SK-N-SH treated with all-trans-retinoic acid at 6 μM for 48 hours (cell line): ENCODE measurements around the gene SYCP1.
"Not testable (repeated sequence)": the region's sequence is repeated elsewhere in the genome, so short reads cannot be mapped to it uniquely, and the experiment has no call there.

Experiments
- ATAC-seq: fragments of 200-7000 bp; cut with Tn5 transposase; 3 replicates; pipeline ENCODE4 v1.9.1; 2020; ENCODE audit warnings: mild to moderate bottlenecking, moderate library complexity
- BACH2 ChIP-seq: fragments of 250-450 bp; sonication (Bioruptor Pico); IDR thresholded peaks from 2 replicates; pipeline ENCODE4 v1.9.0; 2021; ENCODE audit warnings: mild to moderate bottlenecking, borderline replicate concordance
- CREB5 ChIP-seq: fragments of 250-450 bp; sonication (Bioruptor Pico); IDR thresholded peaks from 2 replicates; pipeline ENCODE4 v1.5.1; 2020; ENCODE audit warnings: low read depth, mild to moderate bottlenecking, moderate library complexity
- GLIS3 ChIP-seq: fragments of 250-450 bp; sonication (Bioruptor Pico); IDR thresholded peaks from 2 replicates; pipeline ENCODE4 v1.5.0; 2020; ENCODE audit warnings: mild to moderate bottlenecking, moderate library complexity
- OSR1 ChIP-seq: fragments of 250-450 bp; sonication (Bioruptor Pico); IDR thresholded peaks from 2 replicates; pipeline ENCODE4 v1.8.0; 2022; ENCODE audit warnings: moderate library complexity, mild to moderate bottlenecking, inconsistent platforms
- PATZ1 ChIP-seq: fragments of 250-450 bp; sonication (Bioruptor Pico); IDR thresholded peaks from 2 replicates; pipeline ENCODE4 v1.8.0; 2020; ENCODE audit warnings: mild to moderate bottlenecking, moderate library complexity, borderline replicate concordance
- POU6F1 ChIP-seq: fragments of 250-450 bp; sonication (Bioruptor Pico); IDR thresholded peaks from 2 replicates; pipeline ENCODE4 v1.8.0; 2021; ENCODE audit warnings: low read depth, mild to moderate bottlenecking, moderate library complexity, borderline replicate concordance
- PPARA ChIP-seq: fragments of 250-450 bp; sonication (Bioruptor Pico); IDR thresholded peaks from 2 replicates; pipeline ENCODE4 v1.5.0; 2020; ENCODE audit warnings: mild to moderate bottlenecking, borderline replicate concordance
- RARB ChIP-seq: fragments of 250-450 bp; sonication (Bioruptor Pico); IDR thresholded peaks from 2 replicates; pipeline ENCODE4 v1.8.0; 2021; ENCODE audit warnings: mild to moderate bottlenecking, moderate library complexity
- SNAI2 ChIP-seq: fragments of 250-450 bp; sonication (Bioruptor Pico); IDR thresholded peaks from 2 replicates; pipeline ENCODE4 v1.5.0; 2020; ENCODE audit warnings: mild to moderate bottlenecking, moderate library complexity
- TOX ChIP-seq: fragments of 250-450 bp; sonication (Bioruptor Pico); IDR thresholded peaks from 2 replicates; pipeline ENCODE4 v1.8.0; 2021; ENCODE audit warnings: mild to moderate bottlenecking, moderate library complexity, borderline replicate concordance
- TSHZ2 ChIP-seq: fragments of 250-450 bp; sonication (Bioruptor Pico); IDR thresholded peaks from 2 replicates; pipeline ENCODE4 v1.5.0; 2020; ENCODE audit warnings: mild to moderate bottlenecking, moderate library complexity
- ZC3H10 ChIP-seq: fragments of 250-450 bp; sonication (Bioruptor Pico); IDR thresholded peaks from 2 replicates; pipeline ENCODE4 v1.5.1; 2021; ENCODE audit warnings: mild to moderate bottlenecking, moderate library complexity
- ZFP3 ChIP-seq: fragments of 250-450 bp; sonication (Bioruptor Pico); IDR thresholded peaks from 2 replicates; pipeline ENCODE4 v1.5.0; 2020; ENCODE audit warnings: mild to moderate bottlenecking, moderate library complexity
- ZFP30 ChIP-seq: fragments of 450-650 bp; formaldehyde crosslinking; IDR thresholded peaks from 2 replicates; pipeline ENCODE4 v1.5.0; 2022; ENCODE audit warnings: mild to moderate bottlenecking, moderate library complexity
- ZNF565 ChIP-seq: fragments of 450-650 bp; formaldehyde crosslinking; conservative IDR thresholded peaks from 2 replicates; pipeline ENCODE4 v1.5.0; 2020; ENCODE audit warnings: low read depth, mild to moderate bottlenecking, moderate library complexity
- ZNF70 ChIP-seq: fragments of 450-650 bp; formaldehyde crosslinking; IDR thresholded peaks from 2 replicates; pipeline ENCODE4 v1.5.0; 2020; ENCODE audit warnings: mild to moderate bottlenecking, moderate library complexity

Gene SYCP1

GRCh38 chr1:114821978-114822377, 32.7 kb upstream of the SYCP1 start:
- TF ChIP-seq PATZ1 (CRISPR knock-in tag) (no peak), POU6F1 (no peak), GLIS3 (CRISPR knock-in tag) (no peak), TOX (CRISPR knock-in tag) (no peak), TSHZ2 (CRISPR knock-in tag) (no peak), OSR1 (CRISPR knock-in tag) (no peak), SNAI2 (CRISPR knock-in tag) (no peak), BACH2 (CRISPR knock-in tag) (no peak), ZFP30 (CRISPR knock-in tag) (no peak)
- ATAC-seq = no peak

GRCh38 chr1:114828251-114828650, 26.4 kb upstream of the SYCP1 start:
- TF ChIP-seq ZNF565 (no peak), PPARA (CRISPR knock-in tag) (no peak), ZC3H10 (CRISPR knock-in tag) (no peak), ZFP3 (CRISPR knock-in tag) (no peak), RARB (no peak), PATZ1 (CRISPR knock-in tag) (no peak), ZNF70 (CRISPR knock-in tag) (no peak), CREB5 (CRISPR knock-in tag) (no peak), TSHZ2 (CRISPR knock-in tag) (no peak)
- TF ChIP-seq, all 23 proteins: peak for 0
- no peak for ATAC-seq

- ATAC-seq = not testable (repeated sequence)
These were observed 24.6 kb upstream of the SYCP1 start for GRCh38 chr1:114830075-114830474.
